HG03025 (cell line): ENCODE results near the gene KCNH1.
"Not testable (repeated sequence)": the region's sequence is repeated elsewhere in the genome, so short reads cannot be mapped to it uniquely, and the experiment has no call there.

Source experiments
- ATAC-seq: cut with Tn5 transposase; IDR thresholded peaks from one replicate; pipeline ENCODE4 v1.9.1; 2021; ENCODE audit warnings: mild to moderate bottlenecking, moderate library complexity; ENCODE audit not compliant: unreplicated experiment, low FRiP score

The KCNH1 gene

GRCh38 chr1:210663730-210664573, 470.0 kb downstream of the KCNH1 start:
- no peak for ATAC-seq

- ATAC-seq, result no peak
Measured at GRCh38 chr1:210662291-210663050, 471.5 kb downstream of the KCNH1 start.

- ATAC-seq, result not testable (repeated sequence)
Measured at GRCh38 chr1:210661520-210661919, 472.4 kb downstream of the KCNH1 start.

GRCh38 chr1:210657806-210658205, 476.1 kb downstream of the KCNH1 start:
- ATAC-seq, result no peak

DNA sequence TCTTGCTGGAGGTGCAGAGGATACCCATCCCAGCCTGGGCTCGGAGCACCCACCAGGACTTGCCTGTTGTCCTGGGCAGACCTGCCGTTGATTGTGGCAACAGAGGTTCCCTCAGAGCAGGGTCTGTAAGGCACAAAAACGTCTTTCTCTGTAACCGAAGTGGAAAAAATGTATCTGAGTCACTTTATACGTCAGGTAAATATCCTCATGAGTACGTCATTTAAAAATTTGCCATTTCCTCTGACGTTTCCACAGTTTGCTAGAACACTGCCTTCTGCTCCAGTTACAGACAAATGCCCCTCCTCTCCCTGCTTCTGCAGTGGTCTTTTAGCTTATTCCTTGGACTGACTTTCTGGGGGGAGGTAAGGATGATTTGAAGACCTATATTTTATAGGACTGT, 478.4 kb downstream of the KCNH1 start:
- no peak for ATAC-seq

- no peak for ATAC-seq
Measured at GRCh38 chr1:210654176-210654981, 479.6 kb downstream of the KCNH1 start.

GRCh38 chr1:210653771-210654170, 480.2 kb downstream of the KCNH1 start:
- ATAC-seq, result no peak

GRCh38 chr1:210652329-210652954, 481.5 kb downstream of the KCNH1 start:
- no peak for ATAC-seq

DNA sequence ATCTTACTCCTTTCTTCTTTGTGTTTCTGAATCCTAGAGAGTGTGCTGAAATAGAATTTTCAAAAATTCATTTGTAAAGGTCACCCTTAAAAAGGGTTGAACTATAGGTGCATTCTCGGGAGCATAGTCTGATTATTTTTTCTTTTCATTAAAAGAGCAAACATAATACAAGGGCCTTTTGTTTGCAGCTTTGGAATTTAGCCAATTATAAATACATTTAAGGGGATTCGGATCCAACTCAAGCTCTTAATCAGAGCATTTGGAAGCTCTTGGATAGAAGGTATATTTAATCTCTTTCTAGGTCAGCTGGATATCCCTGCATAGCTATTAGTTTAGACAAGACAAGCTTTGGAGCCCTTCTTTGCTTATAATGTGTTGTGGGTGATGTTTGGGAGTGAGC, 483.5 kb downstream of the KCNH1 start:
- no peak for ATAC-seq

DNA sequence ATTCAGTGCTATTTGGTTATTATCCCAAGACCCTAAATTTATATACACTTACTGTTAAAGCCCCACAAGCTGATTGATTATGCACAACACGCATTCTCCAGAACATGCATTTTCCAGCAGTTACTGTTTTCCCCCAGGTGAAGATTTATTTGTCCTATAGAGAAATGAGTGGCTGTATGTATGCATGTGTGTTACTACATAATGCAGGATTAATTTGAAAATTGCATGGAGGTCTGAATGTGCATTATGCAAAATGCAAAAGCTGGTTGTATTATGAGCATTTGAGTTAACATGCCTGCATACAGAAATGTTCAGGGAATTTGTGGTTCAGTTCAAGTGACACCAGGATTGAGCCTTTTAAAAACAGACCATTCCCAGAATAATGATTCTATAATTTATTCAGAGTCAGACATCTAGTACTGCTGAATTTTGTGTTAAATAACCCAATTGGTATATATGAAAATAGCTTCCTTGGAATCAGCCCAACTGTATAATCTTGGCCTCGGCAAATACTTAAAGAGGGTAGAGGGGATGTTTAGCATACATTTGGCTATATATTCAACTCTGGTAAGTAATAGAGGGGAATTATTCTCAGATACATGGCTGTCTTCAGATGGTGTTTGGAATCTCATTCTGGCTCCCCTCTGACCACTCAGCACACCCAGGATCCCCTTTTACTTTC, 485.2 kb downstream of the KCNH1 start:
- ATAC-seq, result no peak

DNA sequence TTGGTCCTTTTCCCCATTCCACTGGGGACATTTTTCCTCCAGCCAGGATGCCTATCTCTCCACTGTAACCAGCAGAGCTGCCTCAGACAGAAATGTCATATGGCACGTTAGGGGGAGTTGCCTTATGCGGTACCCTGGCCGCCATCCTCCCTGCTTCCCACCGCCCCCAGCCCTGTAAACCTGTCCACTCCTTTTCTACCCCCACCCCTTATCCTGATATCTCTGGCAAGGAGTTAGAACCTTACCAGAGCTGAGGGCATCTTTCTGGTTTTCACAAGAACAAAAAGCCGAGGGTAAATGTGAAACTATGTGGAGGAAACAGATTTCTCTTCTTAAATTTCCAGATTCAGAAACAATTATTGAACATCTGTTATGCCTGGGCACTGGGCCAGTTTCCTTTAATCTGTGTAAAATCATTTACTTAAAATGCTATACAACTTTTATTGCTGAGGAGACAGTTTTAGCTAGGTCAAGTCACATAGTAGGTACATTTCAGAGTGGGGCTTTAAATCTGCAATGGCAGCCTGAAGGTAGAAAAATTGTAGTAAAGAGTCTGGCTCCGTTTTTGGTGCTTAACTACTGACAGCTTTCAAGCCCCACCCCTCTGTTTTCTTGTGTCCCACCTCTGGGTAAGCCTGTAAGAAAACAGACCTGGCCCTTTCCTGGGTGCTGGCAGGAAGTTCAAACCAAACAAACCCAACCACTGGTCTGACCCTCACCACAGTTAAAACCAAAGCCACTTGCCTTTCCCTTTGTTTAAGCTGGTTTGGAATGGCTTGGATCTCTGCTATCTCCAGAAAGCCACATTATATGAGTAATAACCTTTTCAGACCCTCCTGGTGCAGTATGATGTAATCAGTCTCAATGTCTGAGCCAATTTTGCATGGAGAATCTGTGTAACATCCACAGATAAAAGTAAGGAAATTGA, 486.3 kb downstream of the KCNH1 start:
- ATAC-seq, result no peak

DNA sequence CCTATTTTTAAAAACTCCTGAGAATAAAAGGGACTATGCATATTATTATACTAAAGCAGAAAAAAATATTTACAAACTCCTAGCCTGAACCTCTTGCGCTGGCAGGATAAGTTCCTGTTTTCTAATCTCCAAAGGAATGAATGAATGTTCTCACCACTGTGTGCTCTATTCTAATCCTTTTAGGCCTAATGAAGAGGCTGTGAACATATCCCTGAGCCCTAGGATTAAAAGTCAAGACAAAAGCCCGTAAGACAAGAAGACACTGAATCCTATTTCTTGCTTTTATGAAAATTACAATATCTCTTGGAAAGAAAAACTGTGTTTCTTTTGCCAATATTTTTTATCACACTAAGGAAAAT, 487.7 kb downstream of the KCNH1 start:
- ATAC-seq, result no peak

DNA sequence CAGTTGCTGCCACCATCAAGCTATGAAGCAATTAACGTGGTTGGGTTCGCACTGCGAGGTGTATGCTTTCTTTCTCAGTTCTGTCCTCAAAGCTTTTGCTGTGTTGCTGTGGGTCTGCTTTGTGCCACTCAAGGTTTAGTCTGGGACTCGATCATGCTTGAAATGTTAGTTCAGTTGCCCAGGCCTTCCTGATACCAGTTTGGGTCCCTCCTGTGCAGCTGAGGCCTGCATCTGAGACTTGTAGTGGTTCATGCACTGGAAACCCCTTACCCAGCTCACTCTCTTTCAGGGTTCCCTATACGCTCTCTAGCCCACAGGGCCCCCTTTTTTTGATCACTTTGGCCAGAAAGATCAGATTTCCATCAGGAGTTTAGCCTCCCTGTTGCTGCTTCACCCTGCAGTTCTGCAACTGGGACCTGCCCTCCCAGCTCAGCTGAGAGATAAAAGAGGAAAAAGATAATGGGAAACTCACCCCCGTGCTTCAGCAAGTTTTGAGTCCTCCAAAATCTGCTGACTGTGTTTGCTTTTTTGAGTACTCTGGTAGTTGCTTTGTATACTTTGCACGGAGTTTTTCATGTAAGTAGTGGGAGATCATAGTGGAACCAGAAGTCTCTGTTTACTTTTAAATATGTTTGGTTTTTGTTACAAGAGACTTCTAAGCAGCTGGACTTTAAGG, 488.2 kb downstream of the KCNH1 start:
- no peak for ATAC-seq

- ATAC-seq, result no peak
Measured at GRCh38 chr1:210641582-210641981, 492.4 kb downstream of the KCNH1 start.

- ATAC-seq, result no peak
Measured at GRCh38 chr1:210635108-210635507, 498.8 kb downstream of the KCNH1 start.

GRCh38 chr1:210633636-210634035, 500.3 kb downstream of the KCNH1 start:
- no peak for ATAC-seq

- ATAC-seq, result no peak
Measured at GRCh38 chr1:210633140-210633539, 500.8 kb downstream of the KCNH1 start.

- ATAC-seq, result no peak
Measured at GRCh38 chr1:210631399-210631798, 502.5 kb downstream of the KCNH1 start.
